A204.1 (cell line): ENCODE results near the gene TEX2.
A peak's percentile ranks its signal among the peaks of the same experiment; 100 is the strongest.

Experiments used
- FAIRE-seq: peaks from 2 replicates; lab custom pipeline; 2012; peaks lifted over from hg19 to GRCh38; lab: Jason Lieb, UNC

The TEX2 gene

GRCh38 chr17:64158831-64159590, 104.0 kb downstream of the TEX2 start:
- FAIRE-seq, result no peak

DNA sequence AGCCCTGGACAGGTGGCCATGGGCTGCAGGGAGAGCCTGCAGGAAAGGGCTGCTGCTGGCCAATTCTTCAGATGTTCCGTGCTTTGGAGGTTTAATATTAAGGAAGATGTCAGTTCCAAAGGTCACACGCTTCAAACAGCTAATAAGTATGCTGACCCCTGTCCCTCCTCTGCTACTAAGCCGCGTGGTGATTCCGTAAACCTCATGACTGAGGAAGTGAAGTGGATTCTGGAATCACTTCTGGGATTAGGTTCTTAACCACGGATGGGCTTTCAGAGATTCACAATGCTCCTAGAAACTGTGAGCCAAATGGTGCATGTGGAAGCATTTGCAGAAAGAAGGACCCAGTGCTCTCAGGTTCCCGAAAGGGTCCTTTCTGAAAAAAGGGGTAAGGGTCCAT, 104.7 kb downstream of the TEX2 start:
- no peak for FAIRE-seq

GRCh38 chr17:64157669-64158180, 105.3 kb downstream of the TEX2 start:
- FAIRE-seq, result no peak

DNA sequence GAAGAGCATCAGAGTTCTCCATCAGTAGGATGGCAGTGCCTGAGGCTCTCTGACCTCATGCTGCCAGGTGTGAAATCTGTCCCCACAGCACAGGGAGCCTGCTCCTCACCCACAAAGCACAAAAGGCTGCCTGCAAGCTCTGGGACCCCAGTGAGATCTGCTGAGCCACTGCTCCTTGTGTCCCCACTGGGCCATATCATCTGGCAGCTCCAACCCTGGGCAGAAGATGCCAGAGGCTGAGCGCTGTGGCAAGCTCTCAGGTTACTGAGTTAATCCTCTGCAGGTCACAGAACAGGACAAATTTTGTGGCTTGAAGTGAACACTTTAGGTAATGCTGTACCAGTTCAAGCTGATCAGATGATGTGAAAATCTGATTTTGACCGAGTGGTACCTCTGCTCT, 106.4 kb downstream of the TEX2 start:
- FAIRE-seq, result no peak

- FAIRE-seq, result no peak
Observed at GRCh38 chr17:64155751-64156544, 107.1 kb downstream of the TEX2 start.

DNA sequence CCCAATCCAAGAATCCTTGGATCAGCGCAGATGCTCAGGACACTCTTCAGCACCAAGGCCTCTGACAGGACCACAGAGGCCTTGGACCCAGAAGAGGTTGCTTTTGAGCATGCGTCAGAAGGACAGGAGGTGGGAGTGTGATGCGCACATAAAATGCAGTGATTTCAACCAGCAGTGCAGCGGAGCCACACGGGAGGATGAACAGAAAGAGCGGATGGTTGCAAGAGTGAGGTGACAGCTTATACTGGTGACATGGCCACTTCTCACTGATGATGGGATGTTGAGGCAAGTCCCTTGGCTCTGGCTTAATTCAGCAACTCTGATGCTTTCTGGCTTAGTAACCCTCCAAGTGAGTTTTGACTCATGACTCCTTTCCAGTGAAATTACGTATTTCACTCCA, 107.9 kb downstream of the TEX2 start:
- FAIRE-seq, result no peak

GRCh38 chr17:64154717-64155116, 108.3 kb downstream of the TEX2 start:
- FAIRE-seq, result no peak

GRCh38 chr17:64154313-64154695, 108.8 kb downstream of the TEX2 start:
- no peak for FAIRE-seq

DNA sequence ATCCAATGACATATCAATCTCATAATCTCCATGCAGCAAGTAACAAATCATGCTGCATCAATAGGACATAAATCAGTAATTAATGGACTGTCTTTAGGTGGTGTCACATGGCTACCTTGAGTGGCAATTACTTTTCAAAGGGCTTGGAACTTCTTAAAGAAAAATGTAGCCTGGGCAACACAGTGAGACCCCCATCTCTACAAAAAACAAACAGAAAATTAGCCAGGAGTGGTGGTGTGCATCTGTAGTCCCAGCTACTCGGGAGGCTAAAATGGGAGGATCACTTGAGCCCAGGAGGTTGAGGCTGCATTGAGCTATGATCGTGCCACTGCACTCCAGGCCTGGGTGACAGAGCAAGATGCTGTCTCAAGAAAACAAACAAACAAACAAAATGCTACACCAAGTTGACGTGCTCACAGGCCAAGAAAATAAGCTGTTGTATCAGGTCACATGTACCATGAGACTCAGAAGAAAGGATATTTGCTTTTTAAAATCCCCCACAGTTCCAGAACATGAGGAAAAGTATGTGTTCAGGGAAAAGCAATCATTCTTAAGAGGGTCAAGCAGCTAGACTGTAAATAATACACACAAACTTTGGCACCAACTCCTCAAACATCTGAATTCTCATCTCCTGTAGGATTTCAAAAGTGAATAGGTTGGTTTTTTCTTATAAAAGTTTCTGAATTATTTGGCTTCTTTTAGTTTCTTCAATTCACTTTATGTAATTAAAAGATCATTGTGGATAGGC, 109.3 kb downstream of the TEX2 start:
- no peak for FAIRE-seq

- no peak for FAIRE-seq
Observed at GRCh38 chr17:64152428-64153125, 110.5 kb downstream of the TEX2 start.

DNA sequence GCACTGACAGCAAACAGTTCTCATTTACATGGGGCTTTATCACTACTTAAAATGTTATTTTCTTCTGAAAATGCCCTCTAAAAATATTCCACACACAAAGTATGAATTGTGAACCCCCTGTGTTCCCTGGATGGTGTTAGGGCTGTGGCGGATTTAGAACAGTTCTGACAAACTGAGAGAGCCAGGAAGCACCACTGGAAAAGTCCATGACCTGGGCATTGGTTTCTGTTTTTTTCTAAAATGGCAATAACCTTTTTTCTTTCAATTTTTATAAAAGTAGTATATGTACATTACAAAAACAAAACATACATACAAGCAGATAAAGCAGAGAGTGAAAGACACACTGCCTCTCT, 112.1 kb downstream of the TEX2 start:
- FAIRE-seq, result no peak

GRCh38 chr17:64150237-64151015, 112.6 kb downstream of the TEX2 start:
- no peak for FAIRE-seq

- FAIRE-seq, result no peak
Observed at GRCh38 chr17:64149196-64149595, 113.9 kb downstream of the TEX2 start.

DNA sequence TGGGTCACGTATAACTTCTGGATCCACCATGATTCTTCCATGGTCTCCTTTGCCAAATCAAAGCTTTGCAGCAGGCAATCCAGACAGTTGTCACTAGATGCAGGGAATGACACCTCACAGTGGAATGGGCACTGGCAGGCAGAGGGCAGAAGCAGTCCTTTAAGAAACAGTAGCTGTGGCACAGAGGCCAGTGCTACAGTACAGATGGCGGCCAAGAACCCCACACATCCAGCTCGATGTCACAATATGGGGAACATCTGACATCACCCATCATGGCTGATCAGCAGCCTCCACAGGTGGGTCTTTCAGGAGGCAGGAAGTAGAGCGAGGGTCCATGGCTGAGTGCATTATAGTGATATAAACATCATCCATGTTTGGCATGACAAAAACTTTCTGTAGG, 114.4 kb downstream of the TEX2 start:
- FAIRE-seq, result no peak

DNA sequence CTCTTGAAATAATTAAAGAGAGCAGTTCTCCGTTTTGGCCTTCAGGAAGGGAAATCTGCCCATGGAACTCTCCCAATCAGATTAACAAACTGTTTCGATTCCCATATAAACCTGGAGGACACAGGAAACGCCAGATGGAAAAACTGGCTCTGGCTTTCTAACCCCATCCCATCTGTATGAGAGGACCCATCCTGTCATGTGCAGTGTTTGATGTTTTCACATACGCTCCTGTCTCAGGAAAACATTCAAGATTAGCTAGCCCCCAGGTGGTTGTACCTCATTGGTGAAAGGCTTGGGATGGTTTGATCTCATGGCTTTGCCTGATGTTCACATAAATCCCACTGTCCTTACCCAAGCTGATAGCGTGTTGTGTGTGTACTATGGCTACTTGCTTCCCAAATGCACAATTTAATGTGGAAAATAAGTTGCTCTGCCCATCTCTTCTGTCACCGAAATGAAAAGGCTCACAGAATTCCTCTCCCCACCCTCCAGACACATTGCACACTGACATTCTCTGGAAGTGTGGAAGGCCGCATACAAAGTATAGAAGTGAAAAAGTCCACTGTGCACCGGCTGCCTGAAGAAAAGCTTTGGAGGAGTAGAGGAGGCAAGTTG, 114.9 kb downstream of the TEX2 start:
- FAIRE-seq, result no peak

GRCh38 chr17:64147110-64148016, 115.7 kb downstream of the TEX2 start:
- FAIRE-seq, result no peak

DNA sequence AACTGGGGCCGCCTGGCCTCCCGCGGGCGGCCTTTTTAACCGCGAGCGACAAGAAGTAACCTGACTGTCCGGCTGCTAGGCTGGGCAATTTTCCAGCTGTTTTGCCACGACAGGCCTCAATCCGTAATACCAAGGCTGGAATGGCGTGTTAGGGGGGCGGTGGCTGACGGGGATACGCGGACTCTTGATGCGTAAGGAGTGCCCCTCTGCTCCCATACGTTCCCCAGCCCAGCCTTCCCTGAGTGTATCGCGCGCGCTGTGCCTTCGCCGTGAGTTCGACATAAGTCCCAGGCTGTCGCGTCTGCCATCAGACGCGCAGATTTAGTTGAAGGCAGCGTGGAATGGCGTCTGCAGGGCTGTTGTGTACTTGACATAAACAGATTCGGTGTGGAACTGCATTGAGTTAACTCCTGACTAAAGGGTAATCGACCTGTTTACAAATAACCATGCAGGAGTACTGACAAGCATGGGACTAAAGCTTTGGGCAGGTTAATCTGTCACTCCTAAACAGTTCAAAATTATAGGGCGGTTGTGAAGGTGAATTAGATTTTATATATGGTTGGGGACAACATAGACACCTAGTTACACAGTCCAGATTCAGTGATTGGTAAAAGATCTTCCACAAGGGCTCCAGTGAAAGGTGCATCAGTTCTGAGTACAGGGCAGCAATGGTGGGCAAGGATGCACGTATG, 116.5 kb downstream of the TEX2 start:
- no peak for FAIRE-seq

DNA sequence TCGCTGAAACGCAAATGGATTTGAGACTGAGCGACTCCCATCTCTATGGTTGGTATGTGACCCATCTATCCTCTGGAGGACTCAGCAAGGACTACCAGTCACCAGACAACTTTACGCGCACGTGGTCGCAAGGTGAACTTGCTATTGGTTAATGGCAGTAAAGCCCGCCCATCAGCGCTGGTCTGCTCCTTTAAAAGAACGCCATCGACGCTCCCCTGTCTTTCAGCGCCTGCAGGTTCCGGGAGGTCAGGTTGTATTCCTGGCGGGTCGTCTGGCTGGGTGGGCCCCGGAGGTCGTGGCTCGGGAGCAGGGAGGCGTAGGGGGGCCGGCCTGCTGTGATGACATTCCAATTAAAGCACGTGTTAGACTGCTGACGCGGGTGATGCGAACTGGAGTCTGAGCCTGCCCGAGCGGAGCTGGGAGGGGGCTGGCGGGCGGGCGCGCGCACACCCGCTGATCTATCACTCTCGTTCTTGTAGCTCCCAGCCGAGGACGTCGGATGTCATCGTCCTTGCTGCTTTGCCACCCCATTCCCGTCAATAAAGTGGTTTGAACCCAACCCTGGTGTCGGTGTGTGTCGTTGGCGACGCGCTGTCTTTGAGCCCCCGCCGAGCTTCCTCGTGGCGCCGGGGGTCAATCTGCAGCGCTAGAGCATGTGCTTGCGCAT, 117.2 kb downstream of the TEX2 start:
- FAIRE-seq, result peak; percentile 96

- FAIRE-seq, result no peak
Observed at GRCh38 chr17:64145375-64145750, 117.7 kb downstream of the TEX2 start.
